WI38 (cell line): ENCODE results near the gene NEK6.

Experiments
- H3K4me3 ChIP-seq: 2 replicates; pipeline ENCODE4 v1.5.1; 2011; ENCODE audit warnings: low read depth, mild to moderate bottlenecking, control low read depth, low read length
- TF ChIP-seq, protein P1 (sequence below): IDR thresholded peaks from 2 replicates; pipeline ENCODE4 v1.5.1; 2012; ENCODE audit warnings: low read depth, mild to moderate bottlenecking, control low read depth, low read length

NEK6 gene

DNA sequence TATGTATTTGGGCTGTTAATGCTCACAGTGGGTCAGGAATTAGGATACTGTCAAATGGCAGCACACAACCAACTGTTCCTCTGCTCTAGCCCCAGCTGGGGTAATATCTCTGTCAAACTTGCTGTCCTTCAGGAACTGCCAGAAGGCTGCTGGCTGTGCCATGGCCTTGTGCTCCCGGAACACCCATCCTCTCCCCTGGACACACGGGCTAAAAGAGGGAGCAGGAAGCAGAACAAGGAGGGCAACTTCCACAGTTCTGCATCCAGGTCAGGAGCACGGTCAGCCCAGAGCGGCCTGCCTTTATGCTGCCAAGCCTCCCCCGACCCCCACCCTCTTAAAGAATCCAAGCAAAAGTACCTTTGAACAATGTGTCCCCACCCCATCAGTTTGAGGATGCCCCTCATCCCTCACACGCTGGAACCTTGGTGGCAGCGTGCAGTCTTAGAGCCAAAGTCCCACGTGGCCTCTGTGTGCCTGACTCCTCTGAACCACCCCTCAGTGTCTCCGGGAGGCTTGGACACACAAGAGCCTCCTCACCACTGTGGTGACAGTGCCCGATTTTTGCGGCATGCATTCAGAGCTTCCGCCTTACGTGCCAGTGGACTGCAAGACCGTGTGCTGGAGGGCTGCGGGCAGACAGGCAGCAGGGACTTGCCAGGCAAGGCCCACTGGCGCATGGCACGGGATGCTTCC lies 96.7 kb downstream of the NEK6 start:
- no peak overlapping the region for H3K4me3 ChIP-seq
- TF ChIP-seq, protein P1, sequence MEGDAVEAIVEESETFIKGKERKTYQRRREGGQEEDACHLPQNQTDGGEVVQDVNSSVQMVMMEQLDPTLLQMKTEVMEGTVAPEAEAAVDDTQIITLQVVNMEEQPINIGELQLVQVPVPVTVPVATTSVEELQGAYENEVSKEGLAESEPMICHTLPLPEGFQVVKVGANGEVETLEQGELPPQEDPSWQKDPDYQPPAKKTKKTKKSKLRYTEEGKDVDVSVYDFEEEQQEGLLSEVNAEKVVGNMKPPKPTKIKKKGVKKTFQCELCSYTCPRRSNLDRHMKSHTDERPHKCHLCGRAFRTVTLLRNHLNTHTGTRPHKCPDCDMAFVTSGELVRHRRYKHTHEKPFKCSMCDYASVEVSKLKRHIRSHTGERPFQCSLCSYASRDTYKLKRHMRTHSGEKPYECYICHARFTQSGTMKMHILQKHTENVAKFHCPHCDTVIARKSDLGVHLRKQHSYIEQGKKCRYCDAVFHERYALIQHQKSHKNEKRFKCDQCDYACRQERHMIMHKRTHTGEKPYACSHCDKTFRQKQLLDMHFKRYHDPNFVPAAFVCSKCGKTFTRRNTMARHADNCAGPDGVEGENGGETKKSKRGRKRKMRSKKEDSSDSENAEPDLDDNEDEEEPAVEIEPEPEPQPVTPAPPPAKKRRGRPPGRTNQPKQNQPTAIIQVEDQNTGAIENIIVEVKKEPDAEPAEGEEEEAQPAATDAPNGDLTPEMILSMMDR, result no peak

DNA sequence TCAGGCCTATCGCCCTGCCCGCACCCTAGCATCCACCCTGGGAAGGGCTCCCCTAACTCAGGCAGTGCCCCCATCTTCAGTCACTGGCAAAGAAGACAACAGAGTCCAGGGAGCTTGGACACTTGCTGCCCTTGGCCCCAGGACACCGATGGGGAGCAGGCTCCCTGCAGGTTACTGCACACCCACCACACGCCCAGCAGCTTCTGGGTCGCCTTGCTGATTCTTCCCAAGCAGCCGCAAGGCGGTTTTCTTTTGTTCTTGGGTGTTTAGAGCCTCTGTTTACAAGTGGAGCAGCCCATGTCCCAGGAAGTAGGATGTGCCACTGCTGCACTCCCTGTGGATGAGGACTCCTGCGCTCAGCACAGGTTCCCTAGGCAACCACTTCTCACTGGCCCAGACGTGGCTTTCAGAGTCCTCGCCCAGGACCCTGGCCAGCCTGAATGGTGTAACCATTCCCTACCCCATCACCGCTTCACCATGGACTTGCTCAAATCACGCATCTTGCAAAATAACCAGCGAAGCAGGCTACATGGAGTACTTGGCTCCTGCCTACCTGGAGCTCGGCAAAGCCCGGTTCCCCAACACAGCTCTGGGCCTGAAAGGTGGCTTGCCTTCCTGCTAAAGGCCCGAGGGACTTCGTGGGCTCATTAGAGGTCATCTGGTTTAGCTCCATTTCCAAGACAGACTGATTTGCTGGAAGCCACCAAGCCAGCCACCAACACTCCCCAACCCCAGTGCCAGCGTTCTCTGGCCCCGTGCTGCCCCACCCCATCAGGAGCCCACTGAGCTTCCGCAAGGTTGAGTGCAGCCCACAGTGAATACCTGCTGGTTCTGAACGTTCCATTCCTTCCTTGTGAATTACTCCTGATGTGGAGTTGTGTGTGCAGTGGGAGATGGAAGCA lies 97.5 kb downstream of the NEK6 start:
- TF ChIP-seq, protein P1, result no peak
- H3K4me3 ChIP-seq, result no peak overlapping the region

GRCh38 chr9:124355941-124356744 lies 98.4 kb downstream of the NEK6 start:
- no peak overlapping the region for H3K4me3 ChIP-seq
- TF ChIP-seq, protein P1, result no peak

DNA sequence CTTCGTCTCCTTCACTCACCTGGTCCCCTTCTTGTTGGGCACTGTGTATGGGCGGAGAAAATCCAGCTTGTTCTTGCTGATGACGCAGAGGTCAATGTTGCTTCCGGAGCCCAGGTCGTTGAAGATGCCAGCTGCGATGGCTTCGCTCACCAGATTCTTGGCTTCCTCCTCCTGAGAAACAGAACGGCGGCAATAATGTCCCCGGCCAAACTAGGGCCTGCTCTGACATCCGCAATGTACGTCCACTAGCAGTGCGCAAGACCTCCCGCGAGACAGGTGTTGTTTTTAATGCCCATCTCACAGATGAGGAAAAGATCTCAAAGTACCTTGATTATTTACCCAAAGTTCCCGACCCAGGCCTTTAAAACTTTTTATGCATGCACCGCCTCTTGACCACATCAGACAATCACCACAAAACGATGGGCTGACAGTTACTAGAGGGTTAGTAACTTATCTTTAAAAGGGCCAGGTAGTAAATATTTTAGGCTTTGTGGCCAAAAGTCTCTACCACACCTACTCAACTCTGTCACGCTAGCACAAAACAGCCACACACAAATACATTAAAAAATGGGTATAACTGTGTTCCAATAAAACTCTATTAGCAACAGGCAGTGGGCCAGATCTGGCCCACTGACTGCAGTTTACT lies 99.1 kb downstream of the NEK6 start:
- TF ChIP-seq, protein P1, result no peak
- H3K4me3 ChIP-seq, result no peak overlapping the region

DNA sequence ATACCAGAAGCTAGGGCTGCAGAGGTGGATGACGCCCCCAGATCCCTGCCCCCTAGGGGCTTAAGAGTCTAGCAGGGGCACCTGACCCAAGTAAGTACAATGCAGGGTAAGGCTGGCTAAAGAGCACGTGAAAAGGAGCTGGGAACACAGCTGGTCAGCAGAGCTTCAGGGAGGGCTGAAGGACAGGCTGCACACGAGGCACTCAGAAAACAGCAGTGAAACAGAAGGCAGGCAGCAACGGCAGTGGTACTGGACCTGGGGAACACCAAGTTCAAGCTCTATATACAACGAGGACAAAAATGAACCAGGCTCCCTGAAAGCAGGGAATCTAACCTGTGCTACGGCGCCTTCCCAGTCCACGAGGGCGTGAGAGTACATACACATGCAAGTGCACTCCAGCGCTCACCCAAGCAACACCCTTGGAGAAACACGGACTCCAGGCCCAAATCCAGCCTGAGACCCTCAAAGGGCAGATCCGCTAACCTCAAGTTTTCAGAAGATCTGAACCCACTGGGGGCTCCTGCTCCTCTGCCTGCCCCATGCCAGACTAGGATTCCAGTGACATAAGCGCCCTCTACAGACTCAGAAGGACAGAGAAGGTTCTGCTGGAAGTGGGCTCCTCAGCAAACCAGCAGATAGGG lies 100.1 kb downstream of the NEK6 start:
- no peak overlapping the region for H3K4me3 ChIP-seq
- TF ChIP-seq, protein P1, result no peak

GRCh38 chr9:124358631-124359030 lies 100.9 kb downstream of the NEK6 start:
- TF ChIP-seq, protein P1, result no peak

More at GRCh38 chr9:124358631-124359030, 100.9 kb downstream of the NEK6 start:
- no peak overlapping the region for H3K4me3 ChIP-seq
